GM04504 (cell line): ENCODE results near the gene KIF9.
A peak's percentile ranks its signal among the peaks of the same experiment; 100 is the strongest.
"Not testable (repeated sequence)": the region's sequence is repeated elsewhere in the genome, so short reads cannot be mapped to it uniquely, and the experiment has no call there.

Experiments used
- DNase-seq: peaks from one replicate; pipeline ENCODE4 v3.0.0-alpha.2; 2012; ENCODE audit warnings: low read depth

KIF9 gene

DNA sequence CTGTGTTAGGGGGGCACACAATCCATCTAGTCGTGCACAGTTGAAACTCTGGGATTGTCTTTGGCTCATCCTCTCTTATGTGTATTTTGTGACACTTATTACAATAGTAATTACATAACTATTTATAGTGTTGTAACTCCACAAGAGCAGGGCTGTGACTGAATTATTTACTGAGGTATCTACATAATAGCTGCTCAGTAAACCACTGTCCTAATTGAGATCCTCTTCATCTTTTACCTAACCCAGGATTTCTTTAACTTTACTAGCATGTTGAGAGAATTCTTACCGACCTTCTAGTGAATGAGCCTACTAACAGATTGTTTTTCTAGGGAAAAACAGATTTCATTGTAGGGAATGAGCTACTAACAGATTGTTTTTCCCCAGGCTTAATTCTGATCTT, 11.2 kb upstream of the KIF9 start:
- DNase-seq = no peak

DNA sequence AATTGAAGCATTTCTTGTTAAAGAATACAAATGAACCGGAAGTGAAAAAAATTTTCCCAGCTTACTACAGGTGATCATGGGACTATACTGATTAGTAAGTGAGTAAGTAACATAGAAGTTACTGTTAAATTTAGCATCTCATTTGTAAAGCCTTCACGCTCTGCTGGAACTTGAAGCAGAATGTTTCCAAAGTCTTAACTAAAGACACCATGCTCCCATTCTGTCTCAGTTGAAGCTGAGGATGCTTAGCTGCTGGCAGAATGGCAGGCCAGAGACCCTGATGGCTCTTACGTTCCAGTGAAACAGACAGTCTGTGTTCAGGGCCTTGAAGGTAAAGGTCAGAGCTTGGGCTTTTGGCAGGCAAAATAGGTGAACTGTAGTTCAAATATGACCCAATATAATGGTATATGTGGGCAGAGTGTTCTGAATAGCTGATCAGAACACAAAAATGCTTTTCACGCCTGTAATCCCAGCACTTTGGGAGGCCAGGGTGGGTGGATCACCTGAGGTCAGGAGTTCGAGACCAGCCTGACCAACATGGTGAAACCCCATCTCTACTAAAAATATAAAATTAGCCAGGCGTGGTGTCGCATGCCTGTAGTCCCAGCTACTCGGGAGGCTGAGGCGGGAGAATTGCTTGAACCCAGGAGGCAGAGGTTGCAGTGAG, 9.3 kb upstream of the KIF9 start:
- not testable (repeated sequence) for DNase-seq

DNA sequence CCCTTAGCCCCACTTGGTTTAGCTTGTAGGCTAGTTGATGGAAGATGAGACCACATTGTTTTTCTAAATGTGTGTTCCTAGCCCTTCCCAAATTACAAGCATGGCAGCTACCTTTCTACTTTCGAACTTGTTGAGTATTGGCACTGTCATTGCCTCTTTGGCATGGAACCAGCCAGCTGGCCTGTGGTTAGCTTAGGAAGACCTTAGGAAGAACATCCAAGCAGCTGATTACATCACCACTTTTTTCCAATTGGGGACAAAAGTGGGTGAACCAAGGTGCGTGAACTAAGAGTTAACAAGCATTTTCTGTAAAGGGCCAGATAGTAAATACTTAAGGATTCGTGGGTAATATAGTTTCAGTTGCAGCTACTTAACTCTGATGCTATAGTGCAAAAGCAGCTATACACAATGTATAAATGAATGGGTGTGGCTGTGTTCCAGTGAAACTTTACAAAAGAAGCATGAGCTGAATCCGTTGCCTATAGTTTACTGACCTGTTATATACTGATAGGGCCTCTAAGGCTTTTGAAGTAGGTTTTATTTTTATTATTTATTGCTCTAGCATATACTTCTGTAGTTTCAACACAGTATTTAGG, 8.7 kb upstream of the KIF9 start:
- no peak for DNase-seq

DNA sequence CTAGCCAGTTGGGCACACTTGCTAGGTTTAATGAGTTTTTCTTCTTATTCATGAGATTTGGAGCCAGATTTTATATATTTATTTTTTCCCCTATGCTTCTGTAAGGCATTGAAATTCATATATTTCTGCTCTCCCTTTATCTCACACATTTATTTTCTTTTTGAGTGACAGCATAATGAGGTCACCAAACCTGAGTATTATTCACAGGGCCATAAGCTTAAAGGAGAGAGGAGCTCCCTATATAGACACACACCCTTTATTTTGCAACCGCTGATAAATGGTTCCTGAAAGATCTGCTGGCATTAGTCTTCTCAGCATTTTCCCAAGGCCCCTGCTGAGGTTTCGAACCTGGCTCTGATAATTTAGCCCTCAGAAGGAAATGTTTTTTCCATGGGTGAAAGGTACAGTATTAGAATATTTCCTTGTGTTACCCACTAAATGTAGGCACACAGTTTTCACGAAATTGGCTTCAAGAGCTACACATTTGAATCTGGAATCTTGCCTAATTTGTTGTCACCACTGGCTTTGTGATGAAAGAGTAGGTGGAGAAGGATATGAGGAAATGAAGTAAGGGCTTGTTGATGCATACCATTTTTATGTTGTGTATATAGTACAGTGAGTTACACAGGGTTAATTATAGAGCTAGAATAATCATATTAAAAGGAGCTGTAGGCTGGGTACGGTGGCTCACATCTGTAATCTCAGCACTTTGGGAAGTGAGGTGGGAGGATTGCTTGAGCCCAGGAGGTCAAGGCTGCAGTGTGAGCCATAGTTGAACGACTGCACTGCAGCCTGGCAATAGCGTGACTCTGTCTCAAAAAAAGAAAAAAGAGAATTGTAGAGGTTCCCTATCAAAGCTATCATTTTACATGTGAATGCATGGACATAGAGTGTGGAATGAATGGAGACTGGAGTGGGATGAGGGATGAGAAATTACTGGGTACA, 6.6 kb upstream of the KIF9 start:
- no peak for DNase-seq

GRCh38 chr3:47283591-47284364, 1.2 kb upstream of the KIF9 start:
- DNase-seq = no peak

DNA sequence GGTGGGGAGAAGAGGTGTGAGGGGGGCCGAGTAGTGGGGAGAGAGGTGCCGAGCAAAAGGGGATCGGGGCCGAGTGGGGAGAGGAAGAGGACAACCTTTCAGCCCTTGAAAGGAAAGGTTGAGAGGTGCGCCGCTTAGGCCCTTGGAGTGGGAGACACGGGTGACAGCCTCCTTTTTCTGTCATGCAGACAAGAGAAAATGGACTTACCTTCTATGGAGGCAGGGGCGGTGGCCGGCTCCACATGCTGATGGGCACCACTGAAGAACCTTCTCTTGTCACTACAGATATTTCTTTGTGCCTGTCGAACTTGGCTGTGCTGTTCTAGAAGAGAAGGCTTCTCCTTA, 566 bp upstream of the KIF9 start:
- no peak for DNase-seq

DNA sequence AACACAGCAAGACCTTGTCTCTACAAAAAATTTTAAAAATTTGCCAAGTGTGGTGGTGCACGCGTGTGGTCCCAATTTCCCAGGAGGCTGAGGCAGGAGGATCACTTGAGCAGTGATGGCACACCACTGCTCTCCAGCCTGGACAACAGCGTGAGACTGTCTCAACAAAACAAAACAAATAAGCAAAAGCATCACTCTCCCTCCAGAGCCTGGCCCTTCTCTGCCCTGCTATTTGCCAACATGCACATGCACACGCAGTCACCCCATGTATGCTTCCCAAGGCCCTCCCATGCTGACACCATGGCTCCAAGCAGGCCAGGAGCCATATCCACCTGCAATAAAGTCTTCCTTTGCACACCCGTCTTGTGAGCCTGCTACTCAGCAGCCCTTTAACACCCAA, 2.1 kb downstream of the KIF9 start:
- no peak for DNase-seq

DNA sequence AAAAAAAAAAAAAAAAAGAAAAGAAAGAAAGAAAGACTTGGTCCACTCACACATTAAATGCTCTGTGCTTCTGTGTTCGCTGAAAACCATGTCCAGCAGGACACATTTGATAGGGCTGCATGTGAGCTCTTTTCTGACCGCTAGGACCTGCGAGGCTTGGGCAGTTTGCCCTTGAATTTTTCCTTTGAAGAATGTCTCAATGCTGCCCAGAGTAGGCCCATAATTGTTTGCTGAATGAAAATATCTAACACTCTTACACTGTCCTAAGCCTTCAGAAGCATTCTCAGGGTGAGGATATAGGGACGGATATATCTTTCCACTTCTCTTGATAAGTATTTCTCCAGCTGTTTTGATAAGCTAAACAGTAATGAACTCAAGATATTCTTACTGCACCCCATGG, 6.0 kb downstream of the KIF9 start:
- no peak for DNase-seq

DNA sequence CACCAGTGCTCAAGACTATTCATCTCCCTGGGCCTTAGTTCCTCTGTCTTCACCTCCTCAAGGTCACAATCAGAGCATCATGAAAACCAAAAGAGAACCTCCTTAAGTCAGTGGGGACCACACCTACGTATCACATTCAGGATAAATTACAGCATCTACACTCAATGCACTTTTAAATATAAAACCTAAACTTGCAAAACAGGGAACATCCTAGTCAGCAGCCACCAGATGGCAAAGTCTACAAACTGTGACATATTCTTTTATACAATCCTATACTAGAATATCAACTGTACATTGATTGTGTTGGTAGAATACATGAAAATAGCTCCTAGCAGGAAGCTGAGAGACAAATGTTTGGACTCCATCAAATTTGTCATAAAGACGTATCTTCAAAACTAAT, 7.9 kb downstream of the KIF9 start:
- no peak for DNase-seq

GRCh38 chr3:47273564-47273963, 9.0 kb downstream of the KIF9 start:
- DNase-seq = no peak

GRCh38 chr3:47270526-47270925, 12.1 kb downstream of the KIF9 start:
- no peak for DNase-seq

DNA sequence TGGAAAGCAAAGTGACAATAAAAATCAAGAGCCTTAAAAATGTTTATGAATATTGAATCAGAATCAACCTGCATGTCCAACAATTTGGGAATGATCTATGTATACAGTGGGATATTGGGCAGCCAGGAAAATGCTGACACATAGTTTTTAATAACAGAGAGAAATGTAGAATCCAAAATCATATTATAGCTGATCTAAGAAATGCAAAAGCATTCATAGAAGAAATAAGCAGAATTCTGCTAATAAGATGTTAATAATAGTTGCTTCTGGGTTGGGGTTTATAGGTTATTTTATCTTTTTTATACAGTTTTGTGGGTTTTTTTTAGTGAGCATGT, 15.1 kb downstream of the KIF9 start:
- no peak for DNase-seq

DNA sequence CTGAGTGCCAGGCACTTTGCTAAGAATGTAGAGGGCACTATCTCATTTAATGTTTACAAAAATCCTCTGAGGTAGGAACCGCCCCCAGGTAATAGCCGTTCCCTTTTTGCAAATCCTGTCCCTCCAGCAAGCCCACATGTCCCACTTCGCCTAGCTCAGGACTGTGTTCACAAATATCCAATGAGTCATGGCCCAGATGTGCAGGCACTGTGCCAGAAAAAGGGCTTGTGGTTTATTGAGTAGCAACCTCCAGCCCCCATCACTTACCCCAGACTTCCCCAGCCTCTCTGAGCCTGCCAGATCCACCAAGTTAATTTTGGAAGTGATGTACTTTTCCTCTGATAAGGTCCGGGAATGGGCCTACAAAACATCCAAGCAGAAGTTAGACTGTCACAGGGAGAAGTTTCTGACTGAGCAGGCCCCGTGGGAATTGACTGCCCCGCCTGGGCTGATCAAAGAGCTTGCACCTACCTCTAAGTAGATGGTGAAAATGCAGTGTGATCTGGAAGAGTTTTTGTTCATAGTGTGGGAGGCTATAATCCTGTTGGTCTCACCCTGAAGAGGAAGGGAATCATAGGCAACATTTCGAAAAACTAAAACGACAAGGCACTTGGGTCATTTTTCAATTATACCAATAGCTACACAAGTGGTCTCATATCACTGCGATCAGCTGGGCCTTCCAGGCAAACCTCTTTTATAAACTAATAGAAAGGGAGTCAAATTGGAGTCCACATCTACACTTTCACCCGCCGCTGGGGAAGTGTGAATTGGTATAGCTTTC, 15.7 kb downstream of the KIF9 start:
- DNase-seq = peak; percentile 85

- DNase-seq = no peak
Measured at GRCh38 chr3:47265725-47266428, 16.7 kb downstream of the KIF9 start.

GRCh38 chr3:47265008-47265407, 17.6 kb downstream of the KIF9 start:
- DNase-seq = no peak

DNA sequence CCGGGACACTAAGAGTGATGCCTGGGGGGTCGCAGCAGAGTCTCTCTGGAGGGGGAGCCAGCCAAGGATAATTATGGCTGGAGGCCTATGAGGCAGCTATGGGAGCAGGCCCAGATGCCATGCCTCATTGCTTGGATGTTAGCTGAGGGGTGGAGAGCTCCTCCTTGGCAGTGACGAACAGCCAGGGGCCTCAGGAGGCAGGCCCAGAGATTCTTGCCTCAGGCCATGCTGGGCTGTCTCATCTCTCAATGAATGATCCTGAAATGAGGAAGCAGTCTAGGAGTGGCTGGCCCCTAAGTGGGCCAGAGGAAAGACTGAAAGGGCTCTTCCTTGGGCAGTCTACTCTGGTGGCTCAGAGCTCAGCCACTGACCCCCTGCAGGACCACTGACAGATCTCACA, 21.3 kb downstream of the KIF9 start:
- no peak for DNase-seq

- no peak for DNase-seq
Measured at GRCh38 chr3:47260605-47261004, 22.0 kb downstream of the KIF9 start.

DNA sequence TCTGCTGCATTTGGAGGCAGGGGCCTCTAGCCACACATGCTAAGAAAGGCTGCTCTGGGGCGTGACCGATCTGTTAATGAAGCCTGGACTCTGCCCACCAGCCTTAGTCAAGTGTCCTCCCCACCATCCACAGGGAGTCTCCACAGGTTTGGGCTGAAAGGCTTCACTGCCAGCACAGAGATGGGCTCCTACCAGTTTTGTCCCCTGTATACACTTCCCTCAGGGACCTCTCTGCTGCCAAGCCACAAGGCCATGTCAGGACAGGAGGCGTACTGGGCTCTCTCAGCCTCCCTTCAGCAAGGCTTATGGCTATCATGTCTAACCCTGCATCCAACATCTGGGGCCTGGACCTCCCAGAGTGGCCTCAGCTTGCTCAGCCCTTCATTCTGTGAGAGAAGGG, 23.5 kb downstream of the KIF9 start:
- no peak for DNase-seq

DNA sequence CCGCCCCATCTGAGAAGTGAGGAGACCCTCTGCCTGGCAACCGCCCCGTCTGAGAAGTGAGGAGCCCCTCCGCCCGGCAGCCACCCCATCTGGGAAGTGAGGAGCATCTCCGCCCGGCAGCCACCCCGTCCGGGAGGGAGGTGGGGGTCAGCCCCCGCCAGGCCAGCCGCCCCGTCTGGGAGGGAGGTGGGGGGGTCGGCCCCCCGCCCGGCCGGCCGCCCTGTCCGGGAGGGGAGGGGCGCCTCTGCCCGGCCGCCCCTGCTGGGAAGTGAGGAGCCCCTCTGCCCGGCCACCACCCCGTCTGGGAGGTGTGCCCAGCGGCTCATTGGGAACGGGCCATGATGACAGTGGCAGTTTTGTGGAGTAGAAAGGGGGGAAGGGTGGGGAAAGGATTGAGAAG, 26.3 kb downstream of the KIF9 start:
- DNase-seq = not testable (repeated sequence)

- no peak for DNase-seq
Measured at GRCh38 chr3:47251689-47252088, 30.9 kb downstream of the KIF9 start.

GRCh38 chr3:47251085-47251484, 31.5 kb downstream of the KIF9 start:
- DNase-seq = not testable (repeated sequence)
